GM20431 (cell line): ENCODE measurements around the gene GDAP1L1.

Source experiments
- in situ Hi-C: fragments of 300-500 bp; cut with MseI, MboI; formaldehyde crosslinking; loops from one replicate; pipeline ENCODE4 v1.15.0; 2020; ENCODE audit warnings: low sequenced_read_pairs; ENCODE audit not compliant: unreplicated experiment

Gene GDAP1L1

GRCh38 chr20:44247131-44247571, at the start of gene GDAP1L1:
Gene GDAP1L1 (plus strand): TSS chr20:44247308. CDS start chr20:44247335, 27 bp downstream.
- in situ Hi-C loops = no loop called here

- in situ Hi-C loops = no loop called here
Observed at GRCh38 chr20:44198872-44199271, 48.2 kb upstream of the GDAP1L1 start.

GRCh38 chr20:44199877-44200276, 47.2 kb upstream of the GDAP1L1 start:
- in situ Hi-C loops = no loop called here

GRCh38 chr20:44200371-44200770, 46.7 kb upstream of the GDAP1L1 start:
- in situ Hi-C loops = no loop called here

- in situ Hi-C loops = no loop called here
Observed at GRCh38 chr20:44200983-44201382, 46.1 kb upstream of the GDAP1L1 start.

GRCh38 chr20:44203161-44203560, 43.9 kb upstream of the GDAP1L1 start:
- in situ Hi-C loops = no loop called here

GRCh38 chr20:44204156-44204831, 42.8 kb upstream of the GDAP1L1 start:
- in situ Hi-C loops = no loop called here

GRCh38 chr20:44204832-44205215, 42.3 kb upstream of the GDAP1L1 start:
- in situ Hi-C loops = no loop called here

- in situ Hi-C loops = no loop called here
Observed at GRCh38 chr20:44206132-44206531, 41.0 kb upstream of the GDAP1L1 start.

- in situ Hi-C loops = no loop called here
Observed at GRCh38 chr20:44207126-44207723, 39.9 kb upstream of the GDAP1L1 start.

- in situ Hi-C loops = no loop called here
Observed at GRCh38 chr20:44208165-44208564, 38.9 kb upstream of the GDAP1L1 start.

- in situ Hi-C loops = no loop called here
Observed at GRCh38 chr20:44208770-44209169, 38.3 kb upstream of the GDAP1L1 start.

- in situ Hi-C loops = no loop called here
Observed at GRCh38 chr20:44209686-44210405, 37.3 kb upstream of the GDAP1L1 start.

- in situ Hi-C loops = no loop called here
Observed at GRCh38 chr20:44210406-44211176, 36.5 kb upstream of the GDAP1L1 start, which contains the start of gene OSER1. Gene OSER1 (minus strand): TSS chr20:44210771. CDS start chr20:44206957, 3,814 bp downstream.

GRCh38 chr20:44211177-44212039, 35.7 kb upstream of the GDAP1L1 start:
- in situ Hi-C loops = no loop called here

- in situ Hi-C loops = no loop called here
Observed at GRCh38 chr20:44212792-44213191, 34.3 kb upstream of the GDAP1L1 start.

GRCh38 chr20:44215125-44215524, 32.0 kb upstream of the GDAP1L1 start:
- in situ Hi-C loops = no loop called here

GRCh38 chr20:44217342-44218092, 29.6 kb upstream of the GDAP1L1 start:
- in situ Hi-C loops = no loop called here

- in situ Hi-C loops = no loop called here
Observed at GRCh38 chr20:44218446-44218845, 28.7 kb upstream of the GDAP1L1 start.
